ENCODE data around the gene PLXNA4. TPM values are rescaled to one million over a fixed set of nuclear protein-coding genes. Genes with fewer than 3 reads are reported as not detected.

PLXNA4 gene
- total and polyA plus RNA-seq, 9 of the 15 experiments (the other 6 are each of a cell fraction or from before 2014, with no cell fraction given) = under 0.01 to 0.09 TPM; not detected in 7

GRCh38 chr7:132419542-132419941 lies 156.7 kb downstream of the PLXNA4 start (continued):
- TF ChIP-seq VEZF1 (CRISPR knock-in tag; IDR thresholded peaks at IDR 0.05) (peak; percentile 37; the same call in 1 of the 2 replicates), USF1 (CRISPR knock-in tag; IDR thresholded peaks at IDR 0.05) (no peak), SUPT5H (IDR thresholded peaks at IDR 0.05) (no peak), ZMIZ1 (IDR thresholded peaks at IDR 0.05; ENCODE audit: low read depth in 2 of 2, low read length in 2 of 2) (0 out of 4 replicates have a peak, but pooled peaks of 1 of the 2 experiments have one; percentile 36), NELFE (IDR thresholded peaks at IDR 0.05; ENCODE audit: insufficient read depth, insufficient read length) (no peak), ESRRA (IDR thresholded peaks at IDR 0.05; ENCODE audit: borderline replicate concordance, low read depth) (no peak), POLR3A (IDR thresholded peaks at IDR 0.05; ENCODE audit: borderline replicate concordance, extremely low read depth, insufficient read depth, insufficient read length) (no peak), TEAD2 (tag; IDR thresholded peaks at IDR 0.05) (no peak), ILK (tag; IDR thresholded peaks at IDR 0.05; ENCODE audit: borderline replicate concordance, low read depth) (no peak), BCL6 (CRISPR knock-in tag; IDR thresholded peaks at IDR 0.05) (no peak), ZNF175 (CRISPR knock-in tag; IDR thresholded peaks at IDR 0.05; ENCODE audit: low read depth) (peak; percentile 72; the same call in 1 of the 2 replicates), ZNF639 (CRISPR knock-in tag; conservative IDR thresholded peaks at IDR 0.05 in 1 of 2, IDR thresholded peaks at IDR 0.05 in 1 of 2) (peak in 1 of 2 experiments; percentile 83; a peak in 2 of 4 replicates), STAT5A (IDR thresholded peaks at IDR 0.05; ENCODE audit: borderline replicate concordance, low read length) (peak; percentile 62; the same call in 1 of the 2 replicates), TEAD4 (IDR thresholded peaks at IDR 0.05; ENCODE audit: low read length) (peak; percentile 92), TEAD4 (CRISPR knock-in tag; IDR thresholded peaks at IDR 0.05; ENCODE audit: borderline replicate concordance) (no peak)
